NCI-H446 (cell line): ENCODE measurements around the gene OPA1.
A peak's percentile ranks its signal among the peaks of the same experiment; 100 is the strongest.

Source experiments
- DNase-seq, 2 experiments: peaks; one replicate each; lab custom pipeline; 2025; lab: John Stamatoyannopoulos, UW

OPA1 gene

GRCh38 chr3:193648542-193649076 is 55.6 kb downstream of the OPA1 start:
- no peak for DNase-seq

DNA sequence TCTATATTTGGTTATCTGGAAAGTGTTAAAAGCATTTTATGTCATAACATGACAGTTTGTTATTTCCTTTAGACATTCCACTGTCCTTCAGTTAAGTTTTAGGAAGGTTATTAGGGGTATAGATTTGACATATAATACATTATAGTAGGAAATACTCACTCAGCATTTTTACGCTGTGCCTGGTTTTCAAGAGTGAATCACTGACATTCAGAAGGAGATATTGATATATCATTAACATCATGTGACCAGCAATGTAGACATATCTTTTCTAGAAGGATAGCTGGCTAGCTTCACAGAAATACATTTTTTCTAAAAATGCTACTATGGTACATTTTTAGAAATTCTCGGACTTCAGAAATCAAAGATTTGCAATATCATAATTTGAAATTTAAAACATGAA is 57.6 kb downstream of the OPA1 start:
- DNase-seq = no peak

DNA sequence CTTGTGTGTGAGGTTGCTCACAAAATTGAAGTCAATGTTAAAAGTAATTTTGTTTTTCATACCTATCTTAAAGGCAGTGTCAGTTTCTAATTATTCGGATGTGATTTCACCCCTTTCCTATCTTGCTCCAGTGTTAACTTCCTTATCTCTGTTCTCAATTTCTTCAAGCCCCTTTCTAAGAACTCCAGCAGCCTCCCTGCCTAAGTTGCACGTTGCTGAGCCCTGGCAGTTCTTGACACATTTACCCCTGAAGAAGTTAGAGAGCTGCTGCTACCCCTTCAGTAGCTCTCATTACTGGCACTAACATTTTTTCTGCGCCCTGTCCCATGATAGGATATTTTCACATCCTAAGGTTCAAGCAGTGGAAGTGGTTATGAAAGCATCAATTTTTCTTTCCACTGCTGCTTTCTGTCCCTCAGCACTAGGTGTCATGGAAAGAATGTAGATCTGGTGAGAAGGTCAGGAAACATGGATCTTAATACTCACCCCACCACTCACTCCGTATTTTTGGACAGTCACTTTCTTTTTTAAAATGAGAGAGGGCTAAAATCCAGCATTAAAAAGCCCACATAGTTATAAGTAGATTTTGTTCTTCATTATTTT is 62.9 kb downstream of the OPA1 start:
- no peak for DNase-seq

- no peak for DNase-seq
Observed at GRCh38 chr3:193656445-193656844, 63.4 kb downstream of the OPA1 start.

GRCh38 chr3:193656878-193657282 is 63.9 kb downstream of the OPA1 start:
- no peak for DNase-seq

DNA sequence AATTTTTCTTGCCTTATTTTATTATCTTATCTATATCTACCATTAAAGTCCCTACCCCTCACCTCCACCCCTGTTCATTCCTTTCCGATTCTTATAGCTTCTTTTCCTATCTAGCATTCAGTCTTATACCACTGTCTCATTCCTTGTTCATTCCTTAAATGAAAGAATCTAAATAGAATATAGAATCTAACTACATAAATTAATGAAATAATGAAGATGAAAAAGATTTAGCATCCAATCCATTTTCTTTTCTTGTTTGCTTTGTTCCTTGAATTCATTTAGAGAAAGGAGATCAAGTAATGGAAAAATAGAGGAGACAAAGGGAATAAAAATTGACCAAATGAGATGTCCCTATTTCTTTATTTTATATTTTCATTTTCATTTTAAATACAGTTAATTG is 67.2 kb downstream of the OPA1 start:
- no peak for DNase-seq

- DNase-seq = no peak
Observed at GRCh38 chr3:193660698-193661411, 67.8 kb downstream of the OPA1 start.

- no peak for DNase-seq
Observed at GRCh38 chr3:193662757-193663322, 69.8 kb downstream of the OPA1 start.

DNA sequence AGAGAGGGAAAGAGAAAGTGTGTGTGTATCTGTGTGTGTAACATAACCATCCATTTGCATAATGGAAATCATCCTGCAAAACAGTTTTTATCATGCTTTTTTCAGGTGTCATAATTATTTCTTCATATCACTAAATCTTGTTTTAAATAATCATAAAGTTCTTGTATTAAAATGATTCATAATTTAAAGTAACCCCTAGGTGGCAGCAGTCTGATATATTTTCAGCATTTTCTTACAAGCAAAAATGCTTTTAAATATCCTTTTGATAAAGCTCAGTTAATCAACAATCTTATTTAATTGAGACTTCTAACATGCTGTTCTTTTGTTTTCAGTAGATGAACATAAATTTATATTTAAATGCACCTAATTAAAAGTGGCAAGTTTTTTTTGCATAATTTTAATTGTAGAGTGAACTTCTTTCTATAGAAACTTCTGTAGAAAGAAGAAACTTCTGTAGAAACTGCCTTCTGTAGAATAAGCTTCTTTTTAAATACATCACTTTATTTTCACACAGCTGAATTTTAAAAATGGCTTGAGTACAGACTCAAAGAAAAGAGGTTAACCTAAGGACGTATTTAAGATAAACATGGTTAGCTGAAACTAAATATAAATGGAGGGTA is 72.5 kb downstream of the OPA1 start:
- peak; percentile 17 to 26 for DNase-seq

DNA sequence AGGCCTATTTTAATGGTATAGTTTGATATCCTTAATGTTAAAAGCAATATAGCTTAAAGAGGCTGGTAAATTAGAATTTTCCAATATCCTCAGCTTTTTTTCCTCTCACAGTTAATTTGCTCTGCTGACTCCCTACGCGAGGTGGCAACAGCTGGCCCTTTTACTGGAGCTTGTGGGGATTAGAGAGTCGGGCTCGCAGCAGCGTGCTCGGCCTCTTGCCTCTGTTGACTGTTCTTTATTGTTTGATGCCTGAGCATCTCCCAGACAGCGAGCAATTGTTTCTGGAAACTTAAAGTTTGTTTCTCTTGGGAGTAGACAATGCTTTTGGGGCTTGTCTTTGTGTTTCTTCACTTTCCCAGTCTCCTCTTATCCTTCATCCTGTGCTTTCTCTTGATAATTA is 80.8 kb downstream of the OPA1 start:
- DNase-seq = no peak

GRCh38 chr3:193674714-193675113 is 81.7 kb downstream of the OPA1 start:
- no peak for DNase-seq

GRCh38 chr3:193677734-193678133 is 84.7 kb downstream of the OPA1 start:
- DNase-seq = no peak

DNA sequence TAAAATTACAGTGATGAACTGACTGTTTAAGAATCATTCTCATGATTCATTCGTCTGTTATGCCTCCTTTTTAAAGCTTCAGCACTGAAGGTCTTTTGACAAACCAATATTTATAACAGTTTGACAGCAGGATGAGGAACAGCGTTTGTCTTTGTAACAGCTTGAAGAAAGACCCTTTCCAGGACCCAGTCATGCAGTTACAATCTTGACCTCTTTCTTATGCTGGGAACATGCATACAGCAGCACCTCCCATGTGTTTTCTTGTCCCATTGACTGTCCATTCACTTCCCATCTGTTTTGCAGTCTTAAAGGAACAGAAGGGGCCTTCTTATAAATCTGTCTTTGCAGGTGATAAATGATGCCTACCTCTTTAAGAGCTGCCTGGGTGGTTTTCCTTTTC is 87.2 kb downstream of the OPA1 start:
- no peak for DNase-seq

DNA sequence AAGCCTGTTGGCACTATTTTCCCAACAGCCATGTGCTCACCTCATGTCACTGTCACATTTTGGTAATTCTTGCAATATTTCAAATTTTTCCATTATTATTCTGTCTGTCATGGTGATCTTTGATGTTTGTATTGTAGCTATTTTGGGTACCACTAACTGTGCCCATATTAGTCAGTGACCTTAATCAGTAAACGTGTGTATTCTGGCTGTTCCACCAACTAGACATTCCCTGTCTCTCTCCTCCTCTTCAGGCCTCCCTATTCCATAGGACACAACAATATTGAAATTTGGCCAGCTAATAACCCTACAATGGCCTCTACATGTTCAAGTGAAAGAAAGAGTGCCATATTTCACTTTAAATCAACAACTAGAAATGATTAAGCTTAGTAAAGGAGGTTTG is 88.6 kb downstream of the OPA1 start:
- no peak for DNase-seq

DNA sequence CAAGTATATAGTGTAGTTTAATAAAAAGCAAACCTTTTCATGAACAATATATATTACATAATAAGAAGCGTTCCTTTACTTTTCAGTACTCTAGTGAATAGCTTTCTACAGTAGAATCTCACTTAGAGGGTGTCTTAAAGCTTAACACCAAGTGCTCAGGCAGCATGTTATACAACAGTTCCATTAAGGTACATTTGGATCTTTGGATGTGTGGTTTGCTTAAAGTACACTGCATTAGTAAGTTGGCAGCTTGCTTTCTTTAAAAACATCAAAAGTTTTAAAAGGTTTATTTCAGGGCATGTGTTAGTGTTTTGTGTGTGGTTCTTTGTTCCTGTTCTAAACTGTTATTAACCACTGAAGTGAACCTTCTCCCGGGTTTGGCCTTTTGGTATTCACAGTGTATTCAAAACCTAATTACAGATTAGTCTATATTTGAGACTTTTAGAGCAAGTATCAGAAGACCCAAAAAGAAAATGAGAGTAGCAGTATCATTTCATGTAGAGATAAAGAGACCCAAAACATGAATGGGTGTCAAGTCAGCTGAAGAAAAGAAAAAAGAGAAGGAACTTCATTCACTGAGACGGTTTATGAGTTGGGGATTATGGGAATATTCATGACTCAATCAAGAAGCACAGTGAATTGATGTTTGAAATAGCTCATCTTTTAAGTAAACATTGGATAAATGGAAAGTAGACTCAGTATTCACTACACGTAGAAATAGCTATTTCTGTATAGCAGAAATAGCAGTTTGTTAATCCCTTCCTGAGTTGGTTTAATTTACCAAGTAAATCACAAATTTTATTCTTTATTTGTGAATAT is 93.9 kb downstream of the OPA1 start:
- no peak for DNase-seq

GRCh38 chr3:193688834-193689714 is 96.1 kb downstream of the OPA1 start:
- no peak for DNase-seq

DNA sequence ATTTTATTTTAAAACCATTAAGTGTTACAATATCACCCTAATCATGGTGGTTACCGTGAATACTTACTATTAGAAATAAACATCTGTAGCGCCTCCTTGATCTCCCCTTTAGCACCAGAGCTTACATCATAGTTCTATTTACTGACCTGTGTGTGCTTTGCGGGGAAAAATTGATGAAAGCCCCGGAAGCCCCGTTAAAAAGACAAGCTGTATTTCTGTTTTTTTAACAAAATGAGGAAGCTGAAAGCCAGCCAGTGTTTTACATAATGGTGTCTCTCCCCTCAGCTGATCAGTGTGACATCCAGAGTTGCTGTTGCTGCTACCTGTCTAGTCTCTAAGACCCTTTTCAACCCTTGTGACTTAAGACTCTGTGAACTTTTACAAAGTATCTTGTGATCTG is 100.8 kb downstream of the OPA1 start:
- DNase-seq = no peak

DNA sequence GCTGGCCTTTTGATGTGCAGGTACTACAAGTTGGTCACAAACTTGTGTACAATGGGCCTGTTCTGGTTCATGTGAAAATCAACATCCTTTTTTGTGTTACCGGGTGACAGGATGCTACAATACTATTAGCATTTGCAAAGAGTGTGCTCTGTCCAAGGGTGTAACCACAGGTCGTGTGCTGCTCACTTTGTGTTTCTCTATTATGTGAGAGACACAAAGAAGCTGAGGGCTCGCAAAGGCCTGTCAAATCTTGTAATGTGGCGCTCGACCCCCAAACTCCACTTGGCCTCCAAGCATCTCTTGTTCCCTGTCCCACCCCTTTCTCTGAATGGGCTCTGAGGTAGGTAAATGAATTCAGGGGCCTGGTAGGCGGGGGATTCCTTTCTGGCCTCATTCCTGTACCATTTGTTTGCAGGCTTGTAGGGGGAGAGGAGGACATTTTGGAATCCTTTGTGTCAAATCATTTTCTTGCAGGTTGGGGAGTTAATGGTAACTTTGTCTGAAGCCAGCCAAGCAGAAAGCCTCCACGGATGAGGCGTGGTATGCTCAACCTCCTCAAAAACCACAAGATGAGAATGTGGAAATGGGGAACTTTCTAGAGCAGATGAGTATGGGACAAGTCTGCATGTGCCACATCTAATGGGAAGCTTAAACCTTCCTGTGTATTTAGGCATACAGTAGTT is 109.1 kb downstream of the OPA1 start:
- DNase-seq = no peak

GRCh38 chr3:193702967-193703366 is 110.0 kb downstream of the OPA1 start:
- DNase-seq = no peak

DNA sequence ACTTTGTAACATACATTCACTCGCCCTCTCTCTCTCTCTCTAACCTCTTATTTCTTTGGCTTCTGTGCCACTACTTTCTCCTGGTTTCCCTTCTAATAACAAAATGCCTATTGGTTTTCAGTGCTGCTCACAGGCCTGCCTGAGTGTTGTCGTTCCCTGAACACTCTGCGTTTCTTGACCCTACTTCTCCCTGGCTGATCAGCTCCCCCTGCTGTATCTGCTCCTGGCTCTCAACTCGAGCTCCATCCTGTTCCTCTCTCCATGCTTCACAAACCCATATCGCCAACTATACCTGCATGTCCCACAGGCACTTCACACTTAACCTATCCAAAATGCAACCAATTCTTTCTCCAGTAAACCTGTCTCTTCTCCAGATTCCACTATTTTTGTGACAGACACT is 111.4 kb downstream of the OPA1 start:
- DNase-seq = no peak
